MG63 (cell line): ENCODE results near the gene DLX5. TPM values are rescaled to one million over a fixed set of nuclear protein-coding genes. Genes with fewer than 3 reads are reported as not detected.

Source experiments
- DNase-seq: peaks from one replicate; pipeline ENCODE4 v3.0.0-alpha.2; 2020
- H3K27me3 ChIP-seq: fragments of 250-450 bp; sonication (Bioruptor Pico); 2 replicates; pipeline ENCODE4 v1.5.1; 2020; ENCODE audit warnings: mild to moderate bottlenecking, moderate library complexity
- H3K36me3 ChIP-seq: fragments of 250-450 bp; sonication (Bioruptor Pico); 2 replicates; pipeline ENCODE4 v1.5.1; 2020; ENCODE audit warnings: mild to moderate bottlenecking, moderate library complexity
- H3K4me3 ChIP-seq: fragments of 250-450 bp; sonication (Bioruptor Pico); 2 replicates; pipeline ENCODE4 v1.5.1; 2020; ENCODE audit warnings: mild to moderate bottlenecking, moderate library complexity
- H3K9me3 ChIP-seq: fragments of 250-450 bp; sonication (Bioruptor Pico); 2 replicates; pipeline ENCODE4 v1.5.1; 2020; ENCODE audit warnings: mild to moderate bottlenecking, moderate library complexity
- total RNA-seq: library from RNA; depleted of rRNA; stranded (reverse); fragments of >200 nt; shearing (Covaris generic); gene quantifications from 2 replicates; pipeline ENCODE4 v1.2.3, GENCODE V29; 2014; ENCODE audit warnings: low replicate concordance

DLX5 gene
- total RNA-seq, 1 experiment from 2014 or later: not detected

DNA sequence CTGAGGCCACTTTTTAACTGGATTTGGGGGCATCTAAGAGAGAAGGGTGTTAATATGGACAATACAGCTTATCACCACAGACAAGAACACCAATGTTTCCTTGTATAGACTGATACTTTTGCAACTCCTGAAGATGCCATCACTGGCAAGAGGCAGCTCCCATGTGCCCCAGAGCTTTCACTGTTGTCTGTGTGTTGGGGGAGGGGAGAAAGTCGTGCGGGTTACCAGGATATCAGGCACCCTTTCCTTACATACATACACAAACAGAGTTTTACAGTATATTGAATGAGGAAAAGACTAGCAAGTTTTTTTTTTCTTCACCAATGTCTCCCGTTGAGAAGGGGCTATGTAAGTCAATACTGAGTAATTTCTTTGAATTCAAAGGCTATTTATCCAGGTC is 23.4 kb downstream of the DLX5 start:
- no peak for DNase-seq
- no peaks in the 10 kb centered on the region for H3K27me3 ChIP-seq
- no peaks in the 10 kb centered on the region for H3K9me3 ChIP-seq
- H3K4me3 ChIP-seq: no peak overlapping the region
- H3K36me3 ChIP-seq: no peaks in the 10 kb centered on the region

DNA sequence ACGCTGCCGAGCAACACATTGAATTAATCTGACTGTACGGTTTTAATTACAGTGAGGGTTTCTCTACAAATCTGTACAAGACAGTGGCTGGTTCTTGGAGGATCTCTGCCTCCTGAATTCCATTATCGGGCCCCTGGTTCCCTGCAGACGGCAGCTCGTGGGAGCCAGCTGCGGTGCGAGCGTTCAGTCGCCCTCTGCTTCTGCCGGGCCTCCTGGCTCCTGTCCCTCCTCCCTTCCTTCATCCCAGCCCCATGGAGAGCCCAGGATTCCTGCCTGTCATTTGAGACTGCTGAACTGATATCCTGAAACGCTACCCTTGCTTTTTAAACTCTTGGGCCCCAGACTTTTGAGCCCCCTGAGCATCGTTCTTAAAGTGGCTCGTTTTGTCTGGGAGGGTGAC is 25.9 kb downstream of the DLX5 start:
- no peak for DNase-seq
- Histone ChIP-seq H3K4me3 (no peak overlapping the region), H3K9me3 (no peaks in the 10 kb centered on the region), H3K36me3 (no peaks in the 10 kb centered on the region), H3K27me3 (no peaks in the 10 kb centered on the region)

DNA sequence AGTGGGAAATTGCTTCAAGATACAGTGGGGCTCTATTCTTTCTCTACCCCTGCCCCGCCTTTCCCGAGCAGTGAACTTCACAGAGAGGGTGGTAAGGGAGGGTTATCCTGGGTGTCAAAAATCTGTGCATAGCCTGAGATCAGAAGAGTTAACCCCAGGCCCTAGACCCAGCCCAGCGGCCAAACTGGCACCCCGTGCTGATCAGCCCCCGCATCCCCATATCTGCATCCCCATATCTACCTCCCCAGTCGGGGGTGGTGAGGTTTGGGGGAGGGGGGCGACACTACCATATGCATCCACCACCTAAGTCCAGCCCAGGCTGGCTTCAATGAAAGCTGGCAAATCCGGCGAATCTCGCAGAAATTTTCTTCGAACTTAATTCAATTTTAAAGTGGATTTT is 26.3 kb downstream of the DLX5 start:
- Histone ChIP-seq H3K36me3 (no peaks in the 10 kb centered on the region), H3K4me3 (no peak overlapping the region), H3K27me3 (no peaks in the 10 kb centered on the region), H3K9me3 (no peaks in the 10 kb centered on the region)
- DNase-seq: no peak

DNA sequence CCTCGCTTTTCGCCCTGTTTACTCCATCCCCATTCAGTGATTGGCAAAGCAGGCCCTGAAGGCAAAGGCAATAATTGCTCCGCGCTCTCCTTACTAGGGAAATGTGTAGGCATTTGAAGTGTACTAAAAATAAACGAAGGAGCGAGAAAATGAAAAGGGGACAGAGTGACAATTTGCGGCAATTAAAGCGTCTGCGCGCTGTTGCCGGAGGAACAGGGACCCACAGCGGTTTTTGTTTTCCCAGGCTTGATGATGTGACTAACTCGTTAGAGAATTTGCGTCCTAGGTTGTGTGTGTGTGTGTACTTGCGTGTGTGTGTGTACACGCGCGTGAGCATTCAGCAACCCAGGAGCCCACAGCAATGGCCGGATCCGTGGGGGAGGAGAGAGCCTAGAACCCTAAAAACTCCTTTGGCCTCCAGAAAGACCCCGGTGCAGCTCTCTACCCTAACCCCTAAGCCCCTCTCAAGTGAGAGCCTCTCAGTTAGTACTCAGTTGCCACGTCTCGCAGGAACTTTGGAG is 27.1 kb downstream of the DLX5 start:
- DNase-seq: no peak
- Histone ChIP-seq H3K36me3 (no peaks in the 10 kb centered on the region), H3K9me3 (no peaks in the 10 kb centered on the region), H3K27me3 (no peaks in the 10 kb centered on the region), H3K4me3 (no peak overlapping the region)

DNA sequence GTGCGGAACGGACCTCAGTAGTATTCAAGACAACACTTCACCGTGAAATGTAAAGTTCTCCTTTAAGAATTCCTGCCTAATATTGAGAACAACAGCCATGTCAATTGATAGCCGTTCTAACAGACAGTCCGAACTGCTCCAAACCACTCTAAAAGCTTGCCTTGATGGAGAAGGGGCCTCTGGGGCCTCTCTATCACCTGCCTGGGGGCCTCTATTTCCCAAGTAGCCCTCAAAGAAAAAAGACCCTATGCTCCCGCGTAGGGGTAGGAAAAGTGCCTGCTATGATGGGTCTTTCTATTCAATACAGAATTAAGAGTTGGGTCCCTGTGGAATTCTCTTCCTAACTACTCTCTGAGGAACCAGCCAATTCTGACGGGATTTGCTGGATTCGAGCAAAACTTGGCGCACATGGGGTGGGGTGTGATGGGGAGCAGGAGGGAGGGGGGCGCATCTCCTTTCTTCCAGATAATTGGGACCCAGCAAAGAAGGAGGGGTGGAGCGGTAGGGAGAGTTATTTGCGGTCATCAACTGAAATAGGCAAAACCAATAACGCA is 27.6 kb downstream of the DLX5 start:
- H3K36me3 ChIP-seq: no peaks in the 10 kb centered on the region
- no peak for DNase-seq
- no peaks in the 10 kb centered on the region for H3K9me3 ChIP-seq
- no peaks in the 10 kb centered on the region for H3K27me3 ChIP-seq
- no peak overlapping the region for H3K4me3 ChIP-seq

DNA sequence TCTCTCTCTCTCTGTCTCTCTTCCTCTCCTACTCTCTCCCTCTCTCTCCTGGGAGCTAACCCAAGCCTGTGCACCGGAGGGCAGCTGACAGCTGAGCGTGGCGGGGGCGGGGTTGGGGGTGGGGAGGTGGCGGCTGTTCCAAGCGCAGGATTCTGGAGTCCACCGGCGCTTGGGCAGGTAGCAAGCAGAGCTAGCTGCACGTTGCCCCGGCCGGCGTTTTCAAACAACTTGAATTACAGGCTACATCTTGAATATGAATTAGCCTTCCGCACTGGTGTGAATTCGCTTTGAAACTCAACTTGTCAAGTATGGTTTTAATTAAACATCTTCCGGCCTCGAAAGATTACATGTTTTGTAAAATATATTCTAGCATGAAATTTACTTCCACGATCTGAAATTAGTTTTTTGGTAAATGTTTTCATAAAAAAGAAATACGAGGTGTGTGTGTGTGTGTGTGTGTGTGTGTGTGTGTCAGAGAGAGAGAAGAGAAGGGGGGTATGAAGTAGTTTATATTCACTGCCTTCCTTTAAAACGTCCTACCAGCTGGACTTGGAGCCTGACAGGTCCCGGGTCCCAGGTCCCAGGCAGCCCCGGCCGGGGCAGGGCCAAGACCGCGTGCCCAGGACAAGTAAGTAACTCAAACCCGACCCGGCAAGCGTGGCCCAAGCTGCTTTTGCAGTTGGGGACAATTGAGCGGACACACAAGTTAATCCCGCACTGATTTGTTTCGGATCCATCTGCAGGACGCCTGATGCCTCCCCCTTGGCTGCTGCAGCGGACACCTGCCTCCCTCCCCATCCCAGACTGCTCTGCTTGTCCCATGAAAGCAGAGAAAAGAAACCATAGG is 28.3 kb downstream of the DLX5 start:
- Histone ChIP-seq H3K27me3 (no peaks in the 10 kb centered on the region), H3K9me3 (no peaks in the 10 kb centered on the region), H3K36me3 (no peaks in the 10 kb centered on the region), H3K4me3 (no peak overlapping the region)
- no peak for DNase-seq

DNA sequence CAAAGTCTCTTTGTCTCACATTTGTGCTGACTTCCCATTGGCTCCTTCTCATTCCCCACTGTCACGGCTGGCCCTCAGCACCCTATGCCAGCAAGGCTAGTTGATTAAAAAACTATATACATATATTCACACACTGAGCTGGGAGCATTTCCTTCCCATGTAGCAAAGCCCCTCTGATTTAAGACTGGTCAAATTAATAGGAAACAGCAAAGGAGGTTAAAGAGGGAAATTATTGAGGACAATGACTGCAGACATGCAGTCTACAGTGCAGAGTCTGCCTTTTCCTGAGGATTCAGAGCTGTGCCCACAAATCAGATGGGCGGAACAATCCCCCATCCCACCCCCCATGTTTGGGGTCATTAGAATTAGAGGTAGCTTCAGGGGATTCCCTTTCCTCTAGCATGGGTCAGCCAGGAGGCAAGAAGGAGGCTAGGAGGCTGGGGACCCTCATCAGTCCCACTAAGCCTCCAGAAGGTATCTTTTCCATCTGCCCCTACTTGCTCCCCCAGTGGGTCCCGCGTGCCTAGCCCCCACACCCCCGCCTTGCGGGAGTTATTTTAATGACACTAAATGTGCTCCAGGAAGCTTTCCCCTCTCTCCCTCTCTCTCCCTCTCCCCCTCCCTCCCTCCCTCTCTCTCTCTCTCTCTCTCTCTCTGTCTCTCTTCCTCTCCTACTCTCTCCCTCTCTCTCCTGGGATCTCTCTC is 29.1 kb downstream of the DLX5 start:
- H3K36me3 ChIP-seq: no peaks in the 10 kb centered on the region
- H3K9me3 ChIP-seq: no peaks in the 10 kb centered on the region
- DNase-seq: no peak
- H3K4me3 ChIP-seq: no peak overlapping the region
- no peaks in the 10 kb centered on the region for H3K27me3 ChIP-seq

DNA sequence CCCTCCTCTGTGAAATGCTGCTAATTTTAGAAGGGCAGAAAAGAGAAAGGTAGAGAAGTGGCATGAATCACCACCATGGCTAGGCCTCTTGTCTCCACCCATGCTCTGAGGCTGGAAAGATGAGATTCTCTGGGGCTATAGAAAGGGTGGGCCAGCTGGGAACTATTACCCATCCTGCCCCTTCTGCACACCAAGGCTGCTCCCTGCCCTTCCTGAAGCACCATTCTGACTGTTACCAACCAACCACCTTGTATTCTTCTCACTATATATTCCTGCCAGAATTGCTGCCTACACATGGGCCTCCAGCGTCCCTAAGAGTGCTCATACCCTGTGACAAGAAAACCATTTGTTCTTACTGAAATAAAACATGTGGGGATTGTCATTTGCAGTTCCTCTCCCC is 30.7 kb downstream of the DLX5 start:
- no peak for DNase-seq
- Histone ChIP-seq H3K4me3 (no peak overlapping the region), H3K27me3 (no peaks in the 10 kb centered on the region), H3K36me3 (no peaks in the 10 kb centered on the region), H3K9me3 (no peaks in the 10 kb centered on the region)

DNA sequence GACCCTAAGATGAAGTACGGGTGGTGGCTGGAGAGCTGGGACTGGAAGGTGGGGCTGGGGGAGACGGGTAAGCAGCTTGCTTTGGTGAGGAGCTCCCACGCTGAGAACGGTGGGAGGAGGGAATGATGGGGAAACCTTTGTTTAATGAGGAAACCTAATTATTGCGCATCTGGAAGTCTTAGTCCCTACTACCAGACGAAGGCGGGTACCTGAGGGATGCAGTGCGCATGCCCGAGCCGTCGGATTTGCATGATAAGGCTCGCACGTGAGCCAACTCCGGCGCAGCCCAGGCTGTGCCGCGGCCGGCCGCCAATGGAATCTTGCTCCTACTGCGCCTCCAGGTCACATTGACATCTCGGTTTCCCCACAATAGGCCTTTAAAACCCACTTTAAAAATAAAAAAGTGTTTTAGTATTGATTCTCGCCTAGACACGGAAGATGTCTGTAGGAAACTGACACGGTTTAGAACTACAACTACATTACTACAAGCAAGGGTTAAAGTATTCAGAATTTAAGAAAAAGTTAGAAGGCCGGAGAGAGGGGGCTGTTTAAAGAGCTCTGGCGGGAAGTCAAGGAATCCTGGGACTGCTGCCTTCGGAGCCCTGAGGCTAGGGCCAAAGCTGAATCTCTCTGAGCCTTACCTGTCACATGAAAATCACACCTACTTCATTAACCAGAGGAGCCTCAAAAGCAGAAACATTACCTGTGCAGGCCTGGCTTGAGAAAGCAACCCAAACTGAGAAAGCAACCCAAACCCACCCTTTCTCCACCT is 31.4 kb downstream of the DLX5 start:
- DNase-seq: no peak
- Histone ChIP-seq H3K9me3 (no peaks in the 10 kb centered on the region), H3K36me3 (no peaks in the 10 kb centered on the region), H3K27me3 (no peaks in the 10 kb centered on the region), H3K4me3 (no peak overlapping the region)

DNA sequence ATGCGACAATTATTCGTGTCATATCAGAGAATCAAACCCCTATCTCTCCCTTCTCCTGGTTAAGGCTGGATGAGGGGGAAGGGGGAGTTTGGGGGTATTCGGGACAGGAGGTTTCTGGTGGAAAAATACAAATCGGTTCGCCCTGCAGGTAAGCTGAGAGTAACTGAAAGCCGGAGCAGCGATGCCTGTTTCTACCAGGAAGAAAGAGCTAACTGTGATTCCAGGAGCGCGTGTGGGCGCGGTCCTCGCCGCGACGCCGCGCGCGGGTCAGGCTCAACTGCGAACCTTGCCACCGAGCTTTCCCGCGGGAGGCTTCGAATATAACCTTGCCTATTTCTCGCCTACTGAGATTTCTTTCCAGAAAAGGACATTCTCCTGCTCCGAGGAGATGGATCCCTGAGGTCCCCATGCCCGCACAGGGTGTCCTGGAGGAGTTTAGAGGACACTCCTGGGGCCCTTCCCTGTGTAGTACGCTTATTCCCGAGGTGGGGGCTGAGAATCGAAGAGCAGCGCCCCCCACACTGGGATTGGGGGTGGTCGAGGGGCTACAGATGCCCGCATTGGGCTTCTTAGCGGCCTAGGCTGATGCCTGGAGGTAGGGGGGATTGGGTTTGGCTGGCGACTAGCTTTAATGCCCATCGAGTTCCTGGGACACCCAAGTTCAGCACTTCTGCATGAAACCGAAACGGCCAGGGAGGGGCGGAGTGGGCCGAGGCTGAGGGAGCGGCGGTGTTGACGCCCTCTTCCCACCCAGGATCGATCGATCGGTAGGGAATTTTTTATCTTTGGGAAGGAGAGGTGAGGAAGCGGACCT is 32.2 kb downstream of the DLX5 start:
- H3K9me3 ChIP-seq: no peaks in the 10 kb centered on the region
- DNase-seq: no peak
- H3K4me3 ChIP-seq: no peak overlapping the region
- no peaks in the 10 kb centered on the region for H3K27me3 ChIP-seq
- no peaks in the 10 kb centered on the region for H3K36me3 ChIP-seq

DNA sequence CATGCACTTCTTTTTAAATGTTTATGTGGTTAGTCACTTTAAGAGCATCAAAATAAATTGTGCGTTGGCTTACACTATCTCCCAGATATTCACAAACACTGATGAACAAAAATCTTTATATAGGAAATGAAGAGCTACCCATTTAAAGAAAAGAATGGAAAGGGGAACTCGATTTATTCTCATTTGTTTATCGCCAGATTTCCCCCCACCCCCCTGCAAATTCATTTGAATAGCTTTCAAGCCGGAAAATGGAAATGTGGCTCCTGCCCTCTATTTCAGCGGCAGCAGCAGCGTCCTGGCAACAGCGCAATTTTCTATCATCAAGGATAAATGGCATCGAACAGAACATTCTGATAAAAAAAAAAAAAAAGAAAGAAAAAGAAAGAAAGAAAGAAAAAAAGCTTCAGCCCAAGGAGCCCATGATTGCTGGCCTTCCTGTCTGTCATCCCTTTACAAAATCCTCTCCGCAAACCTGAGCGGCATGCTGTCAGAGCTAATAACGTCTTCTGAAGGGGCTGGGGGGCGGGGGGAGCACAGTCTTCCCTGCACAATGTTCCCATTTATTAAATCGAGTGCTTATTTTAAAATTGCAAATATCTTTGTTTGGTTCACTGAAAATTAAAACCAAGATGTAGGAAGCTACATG is 33.0 kb downstream of the DLX5 start:
- Histone ChIP-seq H3K4me3 (no peak overlapping the region), H3K36me3 (no peaks in the 10 kb centered on the region), H3K27me3 (no peaks in the 10 kb centered on the region)

DNA sequence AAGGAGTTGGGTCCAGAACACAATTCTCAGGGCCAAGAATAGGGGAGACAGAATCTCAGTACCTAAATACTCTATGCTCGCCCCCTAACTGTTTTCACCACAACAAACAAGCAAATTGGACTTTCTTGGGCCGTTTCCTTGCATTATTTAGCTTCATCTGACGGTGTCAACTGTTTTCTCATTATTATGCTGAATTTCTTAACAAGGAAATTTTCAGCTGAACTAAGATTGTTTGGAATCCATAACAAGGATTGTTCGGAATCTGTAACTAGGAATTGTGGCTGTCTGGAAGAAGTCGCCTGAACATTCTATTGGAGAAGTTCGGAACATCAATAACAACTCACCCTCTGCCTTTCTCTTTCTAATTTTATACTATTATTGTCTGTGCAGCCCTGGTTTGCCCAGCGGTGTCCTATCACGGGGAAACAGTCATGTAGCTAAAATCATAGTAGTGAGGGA is 34.7 kb downstream of the DLX5 start:
- no peaks in the 10 kb centered on the region for H3K36me3 ChIP-seq
- H3K9me3 ChIP-seq: no peaks in the 10 kb centered on the region
- peaks cover 3% of the 10 kb centered on the region; the same call in 1 of the 2 replicates for H3K27me3 ChIP-seq
- no peak for DNase-seq
- no peak overlapping the region for H3K4me3 ChIP-seq

More for the DNA sequence above, 33.0 kb downstream of the DLX5 start:
- DNase-seq: no peak
- no peaks in the 10 kb centered on the region for H3K9me3 ChIP-seq

DNA sequence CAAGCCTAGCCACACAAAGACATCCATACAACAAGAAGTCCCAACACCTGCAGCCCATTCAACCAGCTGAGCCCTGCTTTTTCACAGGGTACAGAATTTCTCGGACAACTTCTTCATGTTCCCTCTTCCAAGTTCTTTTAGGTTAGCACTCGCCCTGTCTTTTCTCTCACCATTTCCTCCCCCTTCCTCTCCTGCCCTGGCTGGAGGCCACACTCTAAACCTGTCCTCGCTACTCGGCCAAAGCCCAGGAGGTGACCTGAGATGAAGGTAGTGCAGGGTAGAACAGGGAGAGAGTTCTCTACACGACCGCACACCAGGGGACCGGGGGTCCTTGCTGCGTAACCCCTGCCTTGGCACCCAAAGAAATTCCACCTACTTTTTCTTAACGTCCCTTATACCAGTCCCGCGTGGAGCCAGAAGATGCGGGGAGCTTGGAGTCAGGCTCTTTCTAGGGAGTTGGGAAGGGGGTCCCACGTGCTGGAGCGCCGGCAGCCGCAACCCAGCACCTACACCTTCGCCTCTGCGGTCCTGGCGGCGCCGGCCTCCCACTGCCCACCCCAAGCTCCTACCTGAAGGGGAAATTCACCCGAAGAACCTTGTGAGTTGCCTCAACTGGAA is 35.3 kb downstream of the DLX5 start:
- DNase-seq: no peak
- H3K36me3 ChIP-seq: no peaks in the 10 kb centered on the region
- H3K4me3 ChIP-seq: no peak overlapping the region
- H3K27me3 ChIP-seq: peaks cover 3% of the 10 kb centered on the region; the same call in 1 of the 2 replicates
- H3K9me3 ChIP-seq: no peaks in the 10 kb centered on the region

DNA sequence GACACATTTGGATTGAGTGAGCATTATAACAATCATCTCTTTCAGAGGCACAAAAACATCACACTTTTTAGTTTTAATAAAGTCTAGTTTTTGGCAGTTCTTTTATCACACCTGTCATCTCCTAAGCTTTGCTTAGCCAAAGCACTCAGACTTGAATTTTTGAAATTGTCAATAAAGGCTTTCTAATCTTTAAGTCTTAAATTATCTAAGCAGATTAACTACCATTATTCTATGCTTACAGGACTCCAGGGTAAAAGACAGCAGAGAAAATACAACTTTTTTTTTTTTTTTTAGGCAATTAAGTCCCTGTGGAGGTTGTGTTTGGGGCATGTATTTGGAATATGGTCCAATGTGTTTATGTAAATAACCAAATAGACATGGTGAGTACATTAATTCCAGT is 36.9 kb downstream of the DLX5 start:
- no peak for DNase-seq
- Histone ChIP-seq H3K27me3 (peaks cover 3% of the 10 kb centered on the region; the same call in 1 of the 2 replicates), H3K36me3 (no peaks in the 10 kb centered on the region), H3K9me3 (no peaks in the 10 kb centered on the region), H3K4me3 (no peak overlapping the region)

DNA sequence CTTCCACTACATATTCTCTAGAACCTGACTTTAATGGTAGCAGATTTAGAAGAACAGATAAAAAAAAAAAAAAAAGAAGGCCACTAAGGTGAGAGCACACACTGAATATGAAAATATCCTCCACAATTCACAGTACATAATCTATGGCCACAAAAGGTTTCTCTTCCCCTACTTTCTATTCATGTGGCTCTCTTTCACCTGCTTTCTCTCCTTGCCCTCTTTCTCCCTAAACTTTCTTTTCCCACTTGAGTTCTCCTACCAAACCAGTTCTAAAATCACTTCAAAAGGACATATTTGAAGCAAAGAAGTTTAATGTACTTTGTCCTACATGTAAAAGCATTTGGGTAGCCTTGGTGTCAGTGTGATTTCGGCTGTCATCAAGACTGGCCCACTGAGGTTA is 37.7 kb downstream of the DLX5 start:
- Histone ChIP-seq H3K4me3 (no peak overlapping the region), H3K27me3 (peaks cover 3% of the 10 kb centered on the region; the same call in 1 of the 2 replicates), H3K36me3 (no peaks in the 10 kb centered on the region), H3K9me3 (no peaks in the 10 kb centered on the region)
- no peak for DNase-seq
